A673 (cell line): ENCODE results near the gene GAPDH.

Experiments used
- CTCF ChIP-seq: fragments of 300-800, 200-600 bp; sonication (generic); conservative IDR thresholded peaks from 2 replicates; pipeline ENCODE4 v1.5.1; 2017; ENCODE audit warnings: low read depth, mild to moderate bottlenecking, antibody characterized with exemption, low read length, moderate library complexity, mixed read lengths
- EZH2 ChIP-seq: fragments of 200-600 bp; sonication (generic); IDR thresholded peaks from 2 replicates; pipeline ENCODE4 v1.6.1; 2017; ENCODE audit warnings: borderline replicate concordance, low read depth, mild to moderate bottlenecking, mixed read lengths, antibody characterized with exemption, low read length; ENCODE audit not compliant: poor library complexity, severe bottlenecking

- TF ChIP-seq CTCF (no peak), EZH2 (no peak)
These were observed 14.2 kb downstream of the GAPDH start for GRCh38 chr12:6548556-6548955.
